GM20000 (cell line): Measurements from ENCODE around the gene CHST13.

ENCODE experiments used
- DNase-seq: peaks from one replicate; pipeline ENCODE4 v3.0.0; 2012; ENCODE audit warnings: low spot score
- TF ChIP-seq, protein P1 (sequence below): IDR thresholded peaks from 2 replicates; pipeline ENCODE4 v1.5.1; 2012; ENCODE audit warnings: mild to moderate bottlenecking, control low read depth; ENCODE audit errors: extremely low read depth, missing control alignments

The CHST13 gene

DNA sequence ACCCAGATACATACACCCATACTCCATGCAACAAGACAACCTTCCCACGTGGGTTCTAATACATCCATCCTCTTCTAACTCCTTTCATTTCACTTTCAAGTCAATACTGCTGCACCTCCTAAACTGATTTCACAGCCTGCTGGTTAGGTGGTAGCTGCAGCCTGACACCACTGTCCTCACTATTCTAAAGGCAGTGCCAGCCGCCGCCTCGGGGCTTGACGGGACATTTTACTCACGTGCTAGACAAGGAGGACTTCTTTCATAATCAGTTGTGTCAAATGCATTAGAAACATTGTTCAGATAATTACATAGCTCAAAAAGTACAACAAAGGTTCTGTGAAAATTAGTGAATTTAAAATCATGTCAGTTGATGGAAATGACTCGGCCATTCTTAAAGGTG lies 12.7 kb upstream of the CHST13 start:
- DNase-seq = no peak
- TF ChIP-seq, protein P1, sequence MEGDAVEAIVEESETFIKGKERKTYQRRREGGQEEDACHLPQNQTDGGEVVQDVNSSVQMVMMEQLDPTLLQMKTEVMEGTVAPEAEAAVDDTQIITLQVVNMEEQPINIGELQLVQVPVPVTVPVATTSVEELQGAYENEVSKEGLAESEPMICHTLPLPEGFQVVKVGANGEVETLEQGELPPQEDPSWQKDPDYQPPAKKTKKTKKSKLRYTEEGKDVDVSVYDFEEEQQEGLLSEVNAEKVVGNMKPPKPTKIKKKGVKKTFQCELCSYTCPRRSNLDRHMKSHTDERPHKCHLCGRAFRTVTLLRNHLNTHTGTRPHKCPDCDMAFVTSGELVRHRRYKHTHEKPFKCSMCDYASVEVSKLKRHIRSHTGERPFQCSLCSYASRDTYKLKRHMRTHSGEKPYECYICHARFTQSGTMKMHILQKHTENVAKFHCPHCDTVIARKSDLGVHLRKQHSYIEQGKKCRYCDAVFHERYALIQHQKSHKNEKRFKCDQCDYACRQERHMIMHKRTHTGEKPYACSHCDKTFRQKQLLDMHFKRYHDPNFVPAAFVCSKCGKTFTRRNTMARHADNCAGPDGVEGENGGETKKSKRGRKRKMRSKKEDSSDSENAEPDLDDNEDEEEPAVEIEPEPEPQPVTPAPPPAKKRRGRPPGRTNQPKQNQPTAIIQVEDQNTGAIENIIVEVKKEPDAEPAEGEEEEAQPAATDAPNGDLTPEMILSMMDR = no peak

- DNase-seq = no peak
- TF ChIP-seq, protein P1 = no peak
Observed at GRCh38 chr3:126512026-126512425, 11.9 kb upstream of the CHST13 start.

DNA sequence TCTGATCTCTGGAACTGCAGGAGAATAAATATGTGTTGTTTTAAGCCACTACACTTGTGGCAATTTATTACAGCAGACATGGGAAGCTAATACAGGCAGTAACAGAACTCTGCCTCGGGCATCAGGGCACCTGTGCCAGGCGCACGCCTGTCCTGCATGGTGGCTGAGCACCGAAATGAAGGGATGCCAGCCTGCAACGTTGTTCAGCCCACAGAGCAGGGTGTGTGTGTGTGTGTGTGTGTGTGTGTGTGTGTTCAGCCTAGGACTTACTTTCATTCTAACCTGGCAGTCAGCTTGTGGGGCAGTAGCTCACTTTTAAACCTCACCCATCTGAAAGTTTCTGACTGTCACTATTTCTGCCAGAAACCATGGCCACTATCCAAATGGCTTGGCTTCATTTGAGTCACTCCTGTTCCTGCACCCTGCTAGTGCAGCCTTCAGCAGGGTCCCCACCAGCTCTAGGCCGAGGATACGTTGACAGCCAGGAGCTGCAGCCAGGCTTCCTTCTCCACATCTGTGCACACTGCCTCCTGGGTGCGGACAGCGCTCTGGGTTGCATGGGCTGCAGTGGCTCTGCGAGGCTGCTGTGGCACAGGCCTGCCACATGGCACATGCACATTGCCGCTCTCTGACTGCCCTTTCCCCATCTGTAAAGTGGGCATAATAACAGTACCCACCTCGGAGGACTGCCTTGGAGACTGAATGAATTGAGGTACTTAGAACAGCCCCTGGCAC lies 10.9 kb upstream of the CHST13 start:
- TF ChIP-seq, protein P1 = no peak
- DNase-seq = no peak

- TF ChIP-seq, protein P1 = no peak
Observed at GRCh38 chr3:126514161-126514560, 9.8 kb upstream of the CHST13 start.

GRCh38 chr3:126515066-126515706 lies 8.8 kb upstream of the CHST13 start:
- TF ChIP-seq, protein P1 = no peak
- DNase-seq = no peak

More at GRCh38 chr3:126514161-126514560, 9.8 kb upstream of the CHST13 start:
- no peak for DNase-seq

DNA sequence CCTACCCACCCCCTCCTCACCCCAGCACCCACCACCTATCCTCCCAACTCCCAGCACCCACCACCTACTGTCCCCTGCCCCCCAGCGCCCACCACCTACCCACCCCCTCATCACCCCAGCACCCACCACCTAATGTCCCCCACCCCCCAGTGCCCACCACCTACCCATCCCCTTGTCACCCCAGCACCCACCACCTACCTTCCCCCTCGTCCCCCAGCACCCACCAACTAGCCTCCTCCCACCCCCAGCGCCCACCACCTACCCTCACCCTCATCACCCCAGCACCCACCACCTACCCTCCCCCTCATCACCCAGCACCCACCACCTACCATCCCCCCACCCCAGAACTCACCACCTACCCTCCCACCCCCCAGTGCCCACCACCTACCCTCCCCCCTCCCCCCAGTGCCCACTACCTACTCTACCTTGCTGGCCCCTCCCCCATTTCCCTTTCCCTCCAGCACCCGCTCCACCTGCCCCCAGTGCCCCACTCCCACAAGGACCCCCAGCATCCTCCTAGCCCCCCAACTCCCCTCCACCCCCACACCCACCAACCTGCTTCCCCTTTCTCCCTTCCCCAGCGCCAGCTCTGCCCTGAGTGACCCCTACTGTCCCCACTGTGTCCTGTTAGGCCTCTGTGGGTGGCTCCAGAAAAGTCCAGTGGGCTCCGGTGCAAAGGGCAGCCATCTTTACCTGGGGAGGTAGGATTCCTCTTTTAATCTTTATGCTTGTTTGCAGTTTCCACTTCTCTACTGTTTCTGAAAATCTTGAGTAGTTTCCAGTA lies 7.6 kb upstream of the CHST13 start:
- TF ChIP-seq, protein P1 = no peak
- no peak for DNase-seq

DNA sequence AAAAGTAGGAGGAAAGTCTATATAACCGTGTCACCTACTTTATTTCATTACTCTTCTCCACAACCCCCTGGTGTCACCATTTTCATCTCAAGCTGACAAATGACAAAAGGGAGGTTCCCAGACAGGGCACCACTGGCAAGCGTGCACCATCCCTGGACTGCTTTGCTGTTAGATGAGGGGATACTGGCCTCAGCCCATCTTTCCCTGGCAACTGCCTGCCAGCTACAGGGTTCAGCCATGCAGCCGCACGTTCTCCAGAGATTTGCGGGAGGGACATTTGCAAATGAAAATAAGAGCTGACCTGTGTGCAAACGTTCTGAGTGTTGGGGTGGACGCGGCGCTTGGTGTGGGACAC lies 7.0 kb upstream of the CHST13 start:
- TF ChIP-seq, protein P1 = no peak
- DNase-seq = no peak
